GM15510 (cell line): ENCODE data around the gene UBN2.

Source experiments
- POLR2A ChIP-seq: IDR thresholded peaks from 3 replicates; pipeline ENCODE4 v1.6.1; 2011; ENCODE audit warnings: borderline replicate concordance; ENCODE audit not compliant: insufficient read length; ENCODE audit errors: extremely low read depth

UBN2 gene

DNA sequence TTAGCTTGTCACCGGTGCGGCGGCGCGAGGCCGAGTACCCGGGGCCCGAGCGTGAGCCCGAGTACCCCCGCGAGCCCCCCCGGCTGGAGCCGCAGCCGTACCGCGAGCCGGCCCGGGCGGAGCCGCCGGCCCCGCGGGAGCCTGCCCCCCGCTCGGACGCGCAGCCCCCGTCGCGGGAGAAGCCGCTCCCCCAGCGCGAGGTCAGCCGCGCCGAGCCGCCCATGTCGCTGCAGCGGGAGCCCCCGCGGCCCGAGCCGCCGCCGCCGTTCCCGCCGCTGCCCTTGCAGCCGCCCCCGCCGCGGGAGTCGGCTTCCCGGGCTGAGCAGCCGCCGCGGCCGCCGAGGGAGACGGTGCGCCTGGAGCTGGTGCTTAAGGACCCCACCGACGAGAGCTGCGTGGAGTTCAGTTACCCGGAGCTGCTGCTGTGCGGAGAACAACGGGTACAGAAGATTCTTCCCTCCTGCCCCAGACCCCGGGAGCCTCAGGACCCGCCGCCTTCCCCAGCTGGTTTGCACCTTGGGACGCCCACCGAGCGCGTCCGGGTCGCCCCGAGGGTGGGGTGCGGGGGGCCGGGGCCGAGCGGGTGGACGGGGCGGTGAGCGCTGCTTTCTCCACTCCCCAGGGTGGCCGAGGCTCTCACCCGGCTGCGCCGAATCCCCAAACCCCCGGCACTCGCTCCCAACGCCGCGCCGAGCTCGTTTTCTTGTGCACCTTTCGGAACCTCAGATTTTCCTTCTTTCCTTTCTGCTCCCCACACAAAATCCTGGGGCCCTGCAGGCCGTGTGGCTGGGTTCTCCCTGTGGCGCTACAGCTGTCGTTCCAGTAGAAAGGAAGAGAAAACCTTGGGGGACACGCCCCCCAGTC, 708 bp downstream of the UBN2 start:
- TF ChIP-seq POLR2A = no peak

DNA sequence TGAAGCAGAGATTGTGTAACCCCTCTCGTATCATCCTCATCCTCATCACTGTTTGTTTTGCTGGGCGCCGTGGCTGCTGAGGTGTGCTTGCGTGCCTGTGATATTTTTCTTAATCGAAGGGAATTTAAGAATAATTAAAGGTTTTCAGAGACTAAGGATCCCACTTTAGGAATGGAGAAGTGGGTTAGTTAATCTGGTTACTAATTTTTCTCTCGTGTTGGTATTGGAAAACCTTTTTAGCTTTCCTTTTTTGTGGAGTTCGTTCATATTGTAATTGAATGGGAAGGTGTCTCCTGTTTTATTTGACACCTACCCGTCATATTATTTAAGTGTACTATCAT, 1.3 kb downstream of the UBN2 start:
- TF ChIP-seq POLR2A = no peak

DNA sequence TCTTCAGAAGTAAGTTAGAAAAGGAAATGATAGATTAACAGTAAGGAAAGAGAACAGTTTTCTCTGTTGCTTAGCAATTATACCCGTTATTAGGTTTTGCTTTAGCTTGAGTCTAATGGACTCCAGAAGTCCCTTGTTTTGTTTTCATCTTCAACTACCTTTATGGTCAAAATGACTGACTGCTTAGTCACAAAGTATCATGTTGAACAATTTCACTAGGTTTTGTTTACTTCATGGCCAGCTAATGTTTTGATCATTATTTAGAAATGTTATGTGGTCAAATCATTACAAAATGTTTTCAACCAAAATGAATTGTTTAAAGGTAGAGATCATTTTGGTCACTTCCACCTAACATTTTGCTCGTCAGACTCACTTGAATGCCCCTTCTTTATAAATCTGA, 1.9 kb downstream of the UBN2 start:
- no peak for TF ChIP-seq POLR2A

GRCh38 chr7:139241258-139241657, 10.2 kb downstream of the UBN2 start:
- no peak for TF ChIP-seq POLR2A

DNA sequence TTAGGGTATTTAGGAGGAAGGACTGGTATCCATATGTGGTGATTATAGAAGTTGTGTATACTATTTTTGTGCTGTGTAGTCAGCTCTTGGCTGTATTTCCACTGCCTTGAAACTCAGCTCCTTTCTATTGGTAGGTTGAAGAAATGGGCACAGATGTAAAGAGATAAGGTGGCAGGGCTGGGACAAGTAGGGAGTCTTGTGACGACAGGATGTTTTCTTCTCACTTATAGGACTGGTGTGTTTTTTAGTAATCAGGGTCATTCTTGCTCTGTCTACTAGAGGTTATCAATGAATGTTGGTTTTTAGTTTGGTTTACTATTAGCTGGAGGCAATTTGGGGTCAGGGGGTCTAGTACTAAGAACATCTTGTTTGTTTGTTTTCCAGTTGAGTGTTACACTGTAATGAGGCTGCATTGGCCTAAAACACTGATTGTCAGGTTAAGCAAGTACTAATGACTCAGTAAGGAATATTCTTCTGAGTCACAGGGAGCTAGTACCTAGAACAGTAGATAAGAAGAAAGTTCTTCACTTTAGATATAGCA, 11.8 kb downstream of the UBN2 start:
- no peak for TF ChIP-seq POLR2A

DNA sequence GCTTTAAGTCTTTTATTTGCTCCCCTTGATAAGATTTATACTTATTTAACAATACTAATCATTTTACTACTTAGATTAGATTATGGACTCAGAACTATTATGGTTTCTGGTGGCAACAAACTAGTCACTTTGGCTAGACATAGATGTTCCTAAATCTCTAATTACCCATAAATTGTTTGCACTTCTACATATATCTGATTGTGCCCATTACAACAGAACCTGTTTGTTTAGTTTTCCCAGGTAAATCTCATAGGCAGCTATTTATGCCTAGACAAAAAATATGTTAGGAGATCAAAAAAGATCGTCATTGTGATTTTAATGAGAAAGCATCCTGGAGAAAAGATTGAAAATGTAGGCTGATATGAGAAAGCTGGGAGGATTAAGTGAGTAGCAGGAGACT, 14.4 kb downstream of the UBN2 start:
- TF ChIP-seq POLR2A = no peak

DNA sequence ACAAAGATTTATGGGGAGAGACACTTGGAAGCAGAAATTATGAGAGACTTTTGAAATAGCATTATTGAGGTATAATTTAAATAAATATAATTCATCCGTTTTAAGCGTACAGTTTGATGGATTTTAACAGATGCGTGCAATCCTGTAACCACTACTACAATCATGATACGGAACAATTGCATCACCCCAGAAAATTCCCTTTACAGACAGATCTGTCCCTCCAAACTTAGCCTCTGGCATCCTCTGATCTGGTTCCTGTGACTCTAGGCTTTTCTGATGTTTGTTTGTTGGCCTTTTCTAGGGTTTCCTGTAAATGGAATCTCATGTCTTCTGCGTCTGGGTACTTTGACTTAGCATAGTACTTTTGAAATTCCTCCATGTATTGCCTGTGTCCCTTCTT, 15.5 kb downstream of the UBN2 start:
- no peak for TF ChIP-seq POLR2A

DNA sequence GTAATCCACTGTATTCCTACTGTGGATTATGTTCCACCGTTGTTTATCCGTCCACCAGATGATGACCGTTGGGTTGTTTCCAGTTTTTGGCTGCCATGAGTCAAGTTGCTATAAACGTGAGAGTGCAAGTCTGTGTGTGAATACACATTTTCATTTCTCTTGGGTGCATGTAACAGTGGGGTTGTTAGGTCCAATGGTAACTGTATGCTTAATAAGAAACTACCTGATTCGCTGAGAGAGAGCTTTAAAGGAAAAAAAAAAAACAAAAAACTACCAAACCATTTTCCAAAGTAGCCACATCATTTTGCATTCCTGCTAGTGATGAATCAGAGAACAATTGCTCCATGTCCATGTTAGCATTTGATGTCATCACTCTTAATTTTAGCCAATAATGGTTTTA, 15.9 kb downstream of the UBN2 start:
- no peak for TF ChIP-seq POLR2A

DNA sequence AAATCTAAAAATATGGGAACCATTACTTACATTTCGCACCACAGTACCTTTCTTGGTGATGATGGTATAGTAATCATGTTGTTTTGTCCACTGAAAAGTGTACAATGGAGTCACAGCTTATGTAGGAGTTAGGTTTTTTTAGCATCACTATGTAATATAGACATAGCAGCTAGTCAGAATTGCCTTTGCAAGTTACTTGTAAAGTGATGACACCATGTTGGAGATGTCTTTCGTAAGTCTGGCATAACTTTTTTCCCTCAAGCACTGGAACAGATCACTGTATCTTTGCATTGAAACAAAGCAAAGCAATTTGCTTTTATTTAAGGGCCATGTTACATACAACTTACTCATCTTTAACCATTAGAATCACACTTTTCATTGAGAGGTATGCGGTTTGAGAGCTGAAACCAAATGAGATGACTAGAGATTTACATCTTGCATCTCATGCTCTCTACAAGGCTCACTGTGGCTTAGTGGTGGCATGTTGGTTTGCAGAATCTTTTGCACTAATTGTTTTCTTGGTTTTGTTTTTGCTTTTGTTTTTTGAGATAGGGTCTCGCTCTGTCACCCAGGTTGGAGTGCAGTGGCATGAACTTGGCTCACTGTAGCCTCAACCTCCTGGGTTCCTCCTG, 18.3 kb downstream of the UBN2 start:
- no peak for TF ChIP-seq POLR2A

- no peak for TF ChIP-seq POLR2A
These were observed 21.4 kb downstream of the UBN2 start for GRCh38 chr7:139252451-139252850.

GRCh38 chr7:139254281-139254680, 23.2 kb downstream of the UBN2 start:
- no peak for TF ChIP-seq POLR2A

- no peak for TF ChIP-seq POLR2A
These were observed 23.7 kb downstream of the UBN2 start for GRCh38 chr7:139254728-139255127.

- TF ChIP-seq POLR2A = no peak
These were observed 24.3 kb downstream of the UBN2 start for GRCh38 chr7:139255290-139255689.

DNA sequence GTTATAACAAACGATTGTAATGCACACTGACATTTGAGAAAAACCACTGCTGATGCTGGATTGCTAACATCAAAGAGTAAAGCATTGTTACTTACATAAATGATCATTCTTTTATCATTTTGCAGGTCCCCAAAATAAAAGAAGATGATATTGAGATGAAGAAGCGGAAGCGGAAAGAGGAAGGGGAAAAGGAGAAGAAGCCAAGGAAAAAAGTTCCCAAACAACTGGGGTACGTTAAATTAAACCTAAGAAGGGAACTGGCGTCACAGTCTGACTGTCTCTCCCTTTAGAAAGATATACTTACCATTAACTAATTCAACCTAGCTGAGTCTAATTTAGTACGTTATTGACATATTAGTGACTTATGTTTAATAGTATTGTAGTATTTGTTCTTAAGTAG, 28.1 kb downstream of the UBN2 start:
- TF ChIP-seq POLR2A = no peak

DNA sequence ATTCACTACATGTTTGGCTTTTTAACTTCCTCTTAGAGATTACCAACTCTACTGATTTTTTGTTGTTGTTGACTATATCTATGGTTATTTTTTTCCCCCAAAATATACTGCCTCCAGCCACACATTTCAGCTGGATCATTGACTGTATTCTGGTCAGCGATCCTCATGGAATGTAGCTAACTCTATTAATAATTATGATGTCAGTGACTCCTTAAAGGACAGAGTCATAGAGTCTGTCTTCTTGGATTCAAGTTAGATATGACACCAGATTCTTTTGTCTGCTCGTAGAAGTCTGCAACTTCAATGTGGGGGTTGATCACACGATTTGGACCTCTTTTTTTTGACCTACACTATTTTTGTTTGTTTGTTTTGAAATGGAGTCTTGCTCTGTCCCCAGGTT, 33.2 kb downstream of the UBN2 start:
- no peak for TF ChIP-seq POLR2A

DNA sequence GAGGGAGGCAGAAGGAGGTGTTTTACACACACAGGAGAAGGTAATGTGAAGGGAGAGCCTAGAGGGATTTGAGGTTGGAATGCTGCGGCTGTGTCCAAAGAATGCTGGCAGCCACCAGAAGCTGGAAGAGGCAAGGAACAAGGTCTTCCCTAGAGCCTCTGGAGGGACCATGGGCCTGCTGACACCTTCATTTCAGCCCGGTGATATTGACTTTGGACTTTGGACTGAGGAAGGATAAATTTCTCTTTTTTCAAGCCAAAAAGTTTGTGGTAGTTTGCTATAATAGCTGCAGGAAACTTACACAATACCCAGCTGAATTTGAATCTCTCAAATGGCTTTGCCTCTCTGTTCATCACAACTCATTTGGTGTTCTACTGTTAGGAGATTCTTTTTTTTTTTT, 34.6 kb downstream of the UBN2 start:
- no peak for TF ChIP-seq POLR2A

DNA sequence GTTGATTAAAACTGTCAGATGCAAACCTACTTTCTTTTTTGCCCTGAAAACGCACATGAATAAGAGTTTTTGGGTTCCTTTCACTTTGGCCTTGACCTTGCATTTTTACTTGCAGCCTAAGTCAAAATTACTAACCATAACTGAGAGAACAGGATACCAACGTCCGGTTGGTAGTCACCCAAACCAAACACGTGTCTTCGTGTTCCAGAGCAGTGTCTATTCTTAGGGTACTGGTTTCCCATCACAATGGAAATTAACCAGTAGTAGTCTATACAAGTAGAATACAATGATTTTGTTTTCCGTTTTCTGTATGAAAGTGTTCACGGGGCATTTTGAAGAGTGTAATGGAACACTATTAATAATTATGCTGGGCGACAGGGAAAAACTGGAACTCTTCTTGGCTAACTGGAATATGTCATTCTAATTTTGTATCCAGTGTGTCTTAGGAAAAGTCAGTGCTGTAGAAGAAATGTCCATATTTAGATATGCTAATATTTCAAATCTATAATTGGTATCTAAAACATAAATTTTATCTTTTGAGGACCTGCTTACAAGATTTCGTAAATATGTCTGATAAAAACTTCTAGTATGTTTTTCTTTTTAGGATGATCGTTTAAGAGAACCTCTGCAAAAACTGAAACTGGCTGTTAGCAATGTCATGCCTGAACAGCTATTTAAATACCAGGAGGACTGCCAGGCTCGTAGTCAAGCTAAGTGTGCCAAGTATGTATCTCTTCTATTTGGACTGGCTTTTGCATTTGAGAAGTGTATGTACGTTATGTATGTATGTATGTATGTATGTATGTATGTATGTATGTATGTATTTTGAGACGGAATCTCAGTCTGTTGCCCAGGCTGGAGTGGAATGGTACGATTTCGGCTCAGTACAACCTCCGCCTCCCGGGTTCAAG, 40.9 kb downstream of the UBN2 start:
- no peak for TF ChIP-seq POLR2A
